HCT116 (cell line): Measurements from ENCODE around the gene PTTG1IP. TPM values are rescaled to one million over a fixed set of nuclear protein-coding genes. Genes with fewer than 3 reads are reported as not detected.

Experiments used
- ATAC-seq: fragments of 200-7000 bp; cut with Tn5 transposase; 2 replicates; pipeline ENCODE4 v1.9.1; 2020; ENCODE audit warnings: mild to moderate bottlenecking, moderate library complexity
- BruUV-seq: library from RNA; stranded (reverse); fragments of 400-500 nt; replicated peaks from 2 replicates; lab custom pipeline; 2021; lab: Mats Ljungman, UMichigan
- CTCF ChIA-PET: fragments of 300-600 bp; sonication (Branson Sonifier 250); formaldehyde crosslinking; loops from one replicate; lab custom pipeline; 2021; ENCODE audit warnings: antibody characterized with exemption; lab: Charles Lee
- POLR2A ChIA-PET: fragments of 300-600, 350-600 bp; sonication (Branson Sonifier 250); formaldehyde crosslinking; loops from one replicate; lab custom pipeline; 2021; ENCODE audit warnings: antibody characterized with exemption; lab: Charles Lee
- RAD21 ChIA-PET, 2 experiments: fragments of 300-600 bp; sonication (Branson Sonifier 250); formaldehyde crosslinking; loops; one replicate each; lab custom pipeline; 2023; ENCODE audit warnings: low total read pairs in 2 of 2; ENCODE audit not compliant: uncharacterized antibody in 2 of 2, unreplicated experiment in 2 of 2, low non-redundant PET in 1 of 2; lab: Charles Lee
- DNase-seq: peaks from one replicate; pipeline ENCODE4 v3.0.0-alpha.2; 2010; ENCODE audit warnings: low read depth, low spot score
- H2AFZ ChIP-seq: fragments of 200-600 bp; shearing (Covaris generic), sonication (generic); 2 replicates; pipeline ENCODE4 v1.6.1; 2017; ENCODE audit warnings: low read depth, mixed run types, mixed read lengths, antibody characterized with exemption, low read length; ENCODE audit not compliant: poor library complexity, severe bottlenecking
- H3K27ac ChIP-seq: 2 replicates; pipeline ENCODE4 v1.5.1; 2012; ENCODE audit warnings: low read depth, low read length
- H3K27me3 ChIP-seq: fragments of 200-600 bp; sonication (generic); 2 replicates; pipeline ENCODE4 v1.6.1; 2016; ENCODE audit warnings: mixed run types, low read length, mixed read lengths; ENCODE audit not compliant: insufficient read depth
- H3K36me3 ChIP-seq, 2 experiments: fragments of 200-500 bp in 1 of 2; fragments of 200-600 bp in 1 of 2; sonication (Bioruptor generic) in 1 of 2; sonication (generic) in 1 of 2; 2 replicates each; pipeline versions ENCODE4 v1.5.1 to v1.6.1; 2014 to 2016; ENCODE audit warnings: low read length in 2 of 2, inconsistent platforms in 1 of 2, mixed read lengths in 1 of 2, mixed run types in 1 of 2; ENCODE audit not compliant: insufficient read depth in 2 of 2, control insufficient read depth in 1 of 2
- H3K4me1 ChIP-seq, 2 experiments: fragments of 200-600 bp in 1 of 2; sonication (generic) in 1 of 2; 2 replicates each; pipeline versions ENCODE4 v1.5.1 to v1.6.1; 2012 to 2017; ENCODE audit warnings: low read length in 2 of 2, inconsistent platforms in 1 of 2, mild to moderate bottlenecking in 1 of 2, mixed read lengths in 1 of 2, mixed run types in 1 of 2, moderate library complexity in 1 of 2; ENCODE audit not compliant: insufficient read depth in 2 of 2, control insufficient read depth in 1 of 2
- H3K4me2 ChIP-seq: fragments of 200-600 bp; sonication (generic); 2 replicates; pipeline ENCODE4 v1.6.1; 2017; ENCODE audit warnings: mixed run types, low read length, mixed read lengths
- H3K4me3 ChIP-seq, 2 experiments: fragments of 200-600 bp in 1 of 2; sonication (generic) in 1 of 2; replicated peaks in 1 of 2; 2 replicates each; pipeline ENCODE4 v1.5.1; 2011 to 2016; ENCODE audit warnings: low read length in 2 of 2, control low read depth in 1 of 2, low read depth in 1 of 2, mild to moderate bottlenecking in 1 of 2, mixed read lengths in 1 of 2, mixed run types in 1 of 2
- H3K79me2 ChIP-seq: fragments of 200-600 bp; sonication (generic); 2 replicates; pipeline ENCODE4 v1.6.1; 2017; ENCODE audit warnings: mild to moderate bottlenecking, mixed run types, low read length, moderate library complexity, mixed read lengths; ENCODE audit not compliant: insufficient read depth
- H3K9ac ChIP-seq: fragments of 200-600 bp; sonication (generic); 2 replicates; pipeline ENCODE4 v1.6.1; 2016; ENCODE audit warnings: low read length, mixed read lengths
- H3K9me2 ChIP-seq: fragments of 200-600 bp; sonication (generic), shearing (Covaris generic); 2 replicates; pipeline ENCODE4 v1.6.1; 2017; ENCODE audit warnings: mixed run types, mild to moderate bottlenecking, moderate library complexity; ENCODE audit not compliant: insufficient read depth
- H3K9me3 ChIP-seq, 2 experiments: fragments of 200-500 bp in 1 of 2; fragments of 200-600 bp in 1 of 2; sonication (Bioruptor generic) in 1 of 2; sonication (generic) in 1 of 2; 2 replicates each; pipeline ENCODE4 v1.6.1; 2014 to 2017; ENCODE audit warnings: low read length in 2 of 2, mixed read lengths in 2 of 2, inconsistent platforms in 1 of 2, low read depth in 1 of 2, mild to moderate bottlenecking in 1 of 2, mixed run types in 1 of 2, moderate library complexity in 1 of 2; ENCODE audit not compliant: control insufficient read depth in 1 of 2, insufficient read depth in 1 of 2
- H4K20me1 ChIP-seq: fragments of 200-600 bp; sonication (generic), shearing (Covaris generic); 2 replicates; pipeline ENCODE4 v1.6.1; 2017; ENCODE audit warnings: mixed run types, mild to moderate bottlenecking, moderate library complexity; ENCODE audit not compliant: insufficient read depth
- ATF3 ChIP-seq: IDR thresholded peaks from 2 replicates; pipeline ENCODE4 v1.6.1; 2012
- CEBPB ChIP-seq: IDR thresholded peaks from 2 replicates; pipeline ENCODE4 v1.6.1; 2012; ENCODE audit warnings: low read depth
- CTCF ChIP-seq, 3 experiments: fragments of 200-600 bp in 1 of 3; sonication (generic) in 1 of 3; IDR thresholded peaks in 2 of 3; conservative IDR thresholded peaks in 1 of 3; 2 replicates each; pipeline ENCODE4 v1.5.1; 2012 to 2017; ENCODE audit warnings: low read depth in 2 of 3, low read length in 2 of 3, antibody characterized with exemption in 1 of 3, borderline replicate concordance in 1 of 3, control low read depth in 1 of 3, mild to moderate bottlenecking in 1 of 3, mixed read lengths in 1 of 3, mixed run types in 1 of 3, moderate library complexity in 1 of 3; ENCODE audit not compliant: insufficient read depth in 1 of 3
- EGR1 ChIP-seq: IDR thresholded peaks from 2 replicates; pipeline ENCODE4 v1.6.1; 2012; ENCODE audit warnings: low read depth
- ELF1 ChIP-seq: IDR thresholded peaks from 2 replicates; pipeline ENCODE4 v1.6.1; 2012; ENCODE audit warnings: low read depth, borderline replicate concordance
- EZH2 ChIP-seq: fragments of 200-600 bp; sonication (generic); IDR thresholded peaks from 2 replicates; pipeline ENCODE4 v1.6.1; 2017; ENCODE audit warnings: antibody characterized with exemption, mixed run types
- EZH2phosphoT487 ChIP-seq: fragments of 200-600 bp; IDR thresholded peaks from 2 replicates; pipeline ENCODE4 v1.6.1; 2018; ENCODE audit warnings: antibody characterized with exemption, borderline replicate concordance
- FOSL1 ChIP-seq: IDR thresholded peaks from 2 replicates; pipeline ENCODE4 v1.6.1; 2012; ENCODE audit warnings: low read depth
- JUND ChIP-seq: IDR thresholded peaks from 2 replicates; pipeline ENCODE4 v1.6.1; 2012
- MAX ChIP-seq: IDR thresholded peaks from 2 replicates; pipeline ENCODE4 v1.6.1; 2012
- POLR2A ChIP-seq: IDR thresholded peaks from 2 replicates; pipeline ENCODE4 v1.7.0; 2011; ENCODE audit warnings: borderline replicate concordance; ENCODE audit not compliant: insufficient read depth, insufficient read length; ENCODE audit errors: extremely low read depth
- POLR2AphosphoS5 ChIP-seq: IDR thresholded peaks from 2 replicates; pipeline ENCODE4 v1.6.1; 2011; ENCODE audit warnings: mild to moderate bottlenecking, low read depth, low read length, moderate library complexity
- SIN3A ChIP-seq: IDR thresholded peaks from 2 replicates; pipeline ENCODE4 v1.6.1; 2012; ENCODE audit warnings: low read depth
- SP1 ChIP-seq: IDR thresholded peaks from 2 replicates; pipeline ENCODE4 v1.6.1; 2012; ENCODE audit warnings: low read depth
- SRF ChIP-seq: IDR thresholded peaks from 2 replicates; pipeline ENCODE4 v1.6.1; 2012; ENCODE audit warnings: low read depth
- TCF7L2 ChIP-seq: IDR thresholded peaks from 2 replicates; pipeline ENCODE4 v1.7.0; 2011; ENCODE audit warnings: borderline replicate concordance, inconsistent platforms; ENCODE audit not compliant: insufficient read depth, insufficient read length; ENCODE audit errors: extremely low read depth
- ZBTB33 ChIP-seq: IDR thresholded peaks from 2 replicates; pipeline ENCODE4 v1.6.1; 2011; ENCODE audit warnings: mild to moderate bottlenecking, low read length, moderate library complexity; ENCODE audit not compliant: insufficient replicate concordance; ENCODE audit errors: extremely low read depth
- ZFX ChIP-seq: fragments of 450-650 bp; IDR thresholded peaks from 2 replicates; pipeline ENCODE4 v1.6.1; 2017
- ZNF274 ChIP-seq: fragments of 200-500 bp; sonication (Bioruptor generic); IDR thresholded peaks from 2 replicates; pipeline ENCODE4 v1.6.1; 2014; ENCODE audit warnings: mild to moderate bottlenecking, low read depth, low read length, inconsistent platforms
- intact Hi-C: fragments of 100-400 bp; cut with micrococcal nuclease; formaldehyde crosslinking; loops from 2 replicates; pipeline ENCODE4 v1.10.0; 2022
- total RNA-seq: library from RNA; stranded (reverse); gene quantifications from one replicate; pipeline ENCODE4 v1.2.1, GENCODE V29; 2021; ENCODE audit not compliant: unreplicated experiment

The PTTG1IP gene
- total RNA-seq, 1 experiment from 2014 or later, result 83.4 TPM

GRCh38 chr21:44914176-44914874 is 40.8 kb upstream of the PTTG1IP start:
- ATAC-seq (no peak), DNase-seq (no peak)
- H3K4me1 ChIP-seq, result peaks cover 10 to 38% of the 10 kb centered on the region in 2 experiments; a peak in 3 of 4 replicates
- H3K4me3 ChIP-seq, result no peak overlapping the region
- H3K79me2 ChIP-seq, result no peaks in the 10 kb centered on the region
- no peak overlapping the region for H3K9ac ChIP-seq
- H3K27ac ChIP-seq, result no peak overlapping the region
- peak overlapping the region; percentile 43 for H3K4me2 ChIP-seq
- ChIA-PET CTCF (no interaction called here), RAD21 (no interaction called here), POLR2A (no interaction called here)
- intact Hi-C loops, result no loop called here
- H3K27me3 ChIP-seq, result 0 out of 2 replicates have a peak, but pooled peaks cover 1% of the 10 kb centered on the region
- H2AFZ ChIP-seq, result peak overlapping the region; percentile 45
- TF ChIP-seq ATF3, result no peak
- TF ChIP-seq POLR2A, result no peak
- no peak for TF ChIP-seq ZNF274
- TF ChIP-seq CEBPB, result no peak
- no peak for TF ChIP-seq SRF
- no peak for TF ChIP-seq SIN3A
- TF ChIP-seq EZH2phosphoT487, result no peak
- TF ChIP-seq FOSL1, result no peak
- no peak for TF ChIP-seq MAX
- TF ChIP-seq EGR1, result no peak
- TF ChIP-seq TCF7L2, result no peak
- TF ChIP-seq ELF1, result no peak
- no peak for TF ChIP-seq JUND
- no peak for TF ChIP-seq ZBTB33
- TF ChIP-seq SP1, result no peak
- TF ChIP-seq EZH2, result no peak
- no peak for TF ChIP-seq POLR2AphosphoS5
- no peak for TF ChIP-seq ZFX
- TF ChIP-seq CTCF (IDR thresholded peaks at IDR 0.05 in 2 of 3, conservative IDR thresholded peaks at IDR 0.05 in 1 of 3; ENCODE audit: borderline replicate concordance in 1 of 3, insufficient read depth in 1 of 3, low read depth in 2 of 3, low read length in 2 of 3), result no peak
- no peaks in the 10 kb centered on the region for H3K36me3 ChIP-seq
- no peaks in the 10 kb centered on the region for H4K20me1 ChIP-seq
- no peaks in the 10 kb centered on the region for H3K9me2 ChIP-seq
- BruUV-seq, result no TSS peak
- no peaks in the 10 kb centered on the region for H3K9me3 ChIP-seq
